Measurements from ENCODE around the gene H2AZ2.

DNA sequence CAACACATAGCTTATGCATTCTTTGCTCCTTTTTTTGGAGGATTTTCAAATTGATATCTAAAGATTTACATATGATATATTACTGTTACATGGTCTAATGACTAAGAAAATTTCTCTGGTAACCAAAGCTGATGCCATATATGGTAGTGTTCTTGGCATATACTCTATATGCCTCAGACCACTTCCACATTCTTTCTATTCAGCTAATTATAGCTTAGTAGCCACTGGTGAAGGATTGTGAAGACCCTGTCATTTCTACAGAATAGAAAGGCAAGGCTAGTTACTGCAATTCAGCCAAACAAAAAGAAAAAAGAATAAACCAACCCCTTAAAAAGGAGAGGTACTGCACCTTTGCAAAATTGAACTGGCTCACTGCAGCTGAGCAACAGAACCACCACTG is 33.7 kb upstream of the H2AZ2 start:
- TF ChIP-seq, protein P1, sequence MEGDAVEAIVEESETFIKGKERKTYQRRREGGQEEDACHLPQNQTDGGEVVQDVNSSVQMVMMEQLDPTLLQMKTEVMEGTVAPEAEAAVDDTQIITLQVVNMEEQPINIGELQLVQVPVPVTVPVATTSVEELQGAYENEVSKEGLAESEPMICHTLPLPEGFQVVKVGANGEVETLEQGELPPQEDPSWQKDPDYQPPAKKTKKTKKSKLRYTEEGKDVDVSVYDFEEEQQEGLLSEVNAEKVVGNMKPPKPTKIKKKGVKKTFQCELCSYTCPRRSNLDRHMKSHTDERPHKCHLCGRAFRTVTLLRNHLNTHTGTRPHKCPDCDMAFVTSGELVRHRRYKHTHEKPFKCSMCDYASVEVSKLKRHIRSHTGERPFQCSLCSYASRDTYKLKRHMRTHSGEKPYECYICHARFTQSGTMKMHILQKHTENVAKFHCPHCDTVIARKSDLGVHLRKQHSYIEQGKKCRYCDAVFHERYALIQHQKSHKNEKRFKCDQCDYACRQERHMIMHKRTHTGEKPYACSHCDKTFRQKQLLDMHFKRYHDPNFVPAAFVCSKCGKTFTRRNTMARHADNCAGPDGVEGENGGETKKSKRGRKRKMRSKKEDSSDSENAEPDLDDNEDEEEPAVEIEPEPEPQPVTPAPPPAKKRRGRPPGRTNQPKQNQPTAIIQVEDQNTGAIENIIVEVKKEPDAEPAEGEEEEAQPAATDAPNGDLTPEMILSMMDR (IDR thresholded peaks at IDR 0.05; ENCODE audit: low read length), result no peak
- no peak for TF ChIP-seq EZH2 (IDR thresholded peaks at IDR 0.05; ENCODE audit: borderline replicate concordance, low read length)
